Measurements from ENCODE around the gene RFWD3. TPM values are rescaled to one million over a fixed set of nuclear protein-coding genes. Genes with fewer than 3 reads are reported as not detected.

Gene RFWD3
- polyA plus RNA-seq, 1 experiment: 20.2 TPM

DNA sequence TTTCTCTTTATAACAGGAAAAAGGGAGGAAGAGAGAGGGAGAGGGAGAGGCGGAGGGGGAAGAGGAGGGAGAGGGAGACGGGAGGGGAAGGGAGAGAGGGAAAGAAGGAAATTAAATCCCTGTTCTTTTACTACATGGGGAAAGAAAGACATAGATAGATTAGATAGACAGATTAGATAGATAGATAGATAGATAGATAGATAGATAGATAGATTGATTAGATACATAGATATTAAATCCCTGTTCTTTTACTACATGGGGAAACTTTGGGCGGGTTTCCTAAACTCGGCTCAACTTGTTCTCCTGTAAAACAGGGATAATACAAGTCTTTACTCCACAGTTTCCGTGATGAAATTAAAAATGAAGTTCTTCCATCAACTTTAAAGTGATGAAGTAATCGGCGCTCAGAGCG, 661 bp downstream of the RFWD3 start:
- POLR2A ChIA-PET: no interaction called here
- no peaks in the 10 kb centered on the region for H3K27me3 ChIP-seq (ENCODE audit: control insufficient read depth, insufficient read depth, low read length)
- peaks cover 9% of the 10 kb centered on the region for H3K36me3 ChIP-seq (ENCODE audit: control insufficient read depth, insufficient read depth, low read length)
- H3K4me3 ChIP-seq (ENCODE audit: low read depth, low read length): peak overlapping the region; percentile 93
- CTCF ChIA-PET: no interaction called here
- TF ChIP-seq, protein P1, sequence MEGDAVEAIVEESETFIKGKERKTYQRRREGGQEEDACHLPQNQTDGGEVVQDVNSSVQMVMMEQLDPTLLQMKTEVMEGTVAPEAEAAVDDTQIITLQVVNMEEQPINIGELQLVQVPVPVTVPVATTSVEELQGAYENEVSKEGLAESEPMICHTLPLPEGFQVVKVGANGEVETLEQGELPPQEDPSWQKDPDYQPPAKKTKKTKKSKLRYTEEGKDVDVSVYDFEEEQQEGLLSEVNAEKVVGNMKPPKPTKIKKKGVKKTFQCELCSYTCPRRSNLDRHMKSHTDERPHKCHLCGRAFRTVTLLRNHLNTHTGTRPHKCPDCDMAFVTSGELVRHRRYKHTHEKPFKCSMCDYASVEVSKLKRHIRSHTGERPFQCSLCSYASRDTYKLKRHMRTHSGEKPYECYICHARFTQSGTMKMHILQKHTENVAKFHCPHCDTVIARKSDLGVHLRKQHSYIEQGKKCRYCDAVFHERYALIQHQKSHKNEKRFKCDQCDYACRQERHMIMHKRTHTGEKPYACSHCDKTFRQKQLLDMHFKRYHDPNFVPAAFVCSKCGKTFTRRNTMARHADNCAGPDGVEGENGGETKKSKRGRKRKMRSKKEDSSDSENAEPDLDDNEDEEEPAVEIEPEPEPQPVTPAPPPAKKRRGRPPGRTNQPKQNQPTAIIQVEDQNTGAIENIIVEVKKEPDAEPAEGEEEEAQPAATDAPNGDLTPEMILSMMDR (IDR thresholded peaks at IDR 0.05; ENCODE audit: insufficient read depth, low read depth, low read length): no peak
- DNase-seq (ENCODE audit: low read depth): no peak

DNA sequence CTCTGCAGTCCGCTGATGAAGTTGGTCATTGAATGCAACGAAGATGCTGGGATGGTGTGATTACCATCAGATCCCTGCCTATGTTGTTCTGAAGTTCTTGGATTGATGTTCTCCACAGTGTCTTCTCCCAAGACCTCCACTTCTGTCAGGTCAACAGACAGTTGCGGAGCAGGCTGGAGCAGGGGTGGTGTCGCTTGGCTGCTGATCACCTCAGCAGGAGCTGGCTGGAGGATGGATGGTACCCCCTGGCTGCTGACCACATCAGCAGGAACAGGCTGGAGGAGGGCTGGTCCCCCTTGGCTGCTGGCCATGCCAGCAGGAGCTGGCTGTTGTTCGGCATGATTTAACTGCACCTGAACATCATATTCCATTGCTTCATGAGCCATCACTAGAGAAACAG, 5.6 kb downstream of the RFWD3 start:
- CTCF ChIA-PET: interaction anchor here (2.0 kb wide), 1 partner anchor 10 kb away, joined by 8 read pairs; no protein-coding TSS in a partner anchor
- TF ChIP-seq, protein P1 (IDR thresholded peaks at IDR 0.05; ENCODE audit: insufficient read depth, low read depth, low read length): no peak
- POLR2A ChIA-PET: no interaction called here
- Histone ChIP-seq H3K36me3 (ENCODE audit: control insufficient read depth, insufficient read depth, low read length) (peaks cover 12% of the 10 kb centered on the region), H3K27me3 (ENCODE audit: control insufficient read depth, insufficient read depth, low read length) (no peaks in the 10 kb centered on the region), H3K4me3 (ENCODE audit: low read depth, low read length) (no peak overlapping the region)
- DNase-seq (ENCODE audit: low read depth): no peak

DNA sequence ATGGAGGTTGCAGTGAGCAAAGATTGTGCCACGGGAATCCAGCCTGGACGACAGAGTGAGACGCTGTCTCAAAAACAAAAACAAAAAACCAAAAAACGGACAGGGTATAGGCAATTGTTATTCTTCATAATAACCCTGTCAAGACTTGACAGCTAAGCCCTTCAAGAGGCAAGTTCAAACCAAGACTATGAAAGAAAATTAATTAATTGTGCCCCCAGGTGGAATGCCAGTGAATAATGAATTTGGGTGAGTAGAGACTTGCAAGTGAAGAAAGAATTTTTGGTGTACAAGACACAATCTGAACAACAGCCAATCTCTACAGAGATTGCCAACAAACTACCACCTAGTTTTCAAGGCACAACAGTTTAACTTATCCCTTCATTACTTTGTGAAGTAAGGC, 6.3 kb downstream of the RFWD3 start:
- no peaks in the 10 kb centered on the region for H3K27me3 ChIP-seq (ENCODE audit: control insufficient read depth, insufficient read depth, low read length)
- no peak for DNase-seq (ENCODE audit: low read depth)
- CTCF ChIA-PET: interaction anchor here (1.5 kb wide), 1 partner anchor 9 kb away, joined by 5 read pairs; no protein-coding TSS in a partner anchor
- H3K36me3 ChIP-seq (ENCODE audit: control insufficient read depth, insufficient read depth, low read length): peaks cover 12% of the 10 kb centered on the region
- POLR2A ChIA-PET: no interaction called here
- TF ChIP-seq, protein P1 (IDR thresholded peaks at IDR 0.05; ENCODE audit: insufficient read depth, low read depth, low read length): no peak
- H3K4me3 ChIP-seq (ENCODE audit: low read depth, low read length): no peak overlapping the region

DNA sequence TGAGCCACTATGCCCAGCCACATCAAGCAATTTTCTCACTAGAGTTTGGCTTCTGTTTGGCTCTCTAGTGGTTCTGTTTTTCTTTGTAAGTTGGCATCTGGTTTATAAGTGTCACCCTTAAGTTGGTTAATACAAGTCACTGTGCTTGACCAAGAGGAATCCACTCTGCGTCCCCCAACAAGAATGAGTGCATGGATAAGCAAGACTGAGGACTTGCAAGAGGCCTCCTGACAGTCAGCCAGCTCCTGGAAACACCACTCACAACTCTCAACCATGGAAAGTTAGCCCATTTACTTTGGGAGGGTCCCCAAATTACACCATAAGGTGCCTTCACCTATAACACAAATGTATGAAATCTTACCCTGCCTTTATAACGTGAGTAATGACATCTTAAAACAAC, 7.6 kb downstream of the RFWD3 start:
- TF ChIP-seq, protein P1 (IDR thresholded peaks at IDR 0.05; ENCODE audit: insufficient read depth, low read depth, low read length): no peak
- ChIA-PET CTCF (interaction anchor here (1.5 kb wide), 1 partner anchor 8 kb away, joined by 5 read pairs; no protein-coding TSS in a partner anchor), POLR2A (no interaction called here)
- no peak overlapping the region for H3K4me3 ChIP-seq (ENCODE audit: low read depth, low read length)
- H3K27me3 ChIP-seq (ENCODE audit: control insufficient read depth, insufficient read depth, low read length): no peaks in the 10 kb centered on the region
- no peak for DNase-seq (ENCODE audit: low read depth)
- peaks cover 11% of the 10 kb centered on the region for H3K36me3 ChIP-seq (ENCODE audit: control insufficient read depth, insufficient read depth, low read length)

DNA sequence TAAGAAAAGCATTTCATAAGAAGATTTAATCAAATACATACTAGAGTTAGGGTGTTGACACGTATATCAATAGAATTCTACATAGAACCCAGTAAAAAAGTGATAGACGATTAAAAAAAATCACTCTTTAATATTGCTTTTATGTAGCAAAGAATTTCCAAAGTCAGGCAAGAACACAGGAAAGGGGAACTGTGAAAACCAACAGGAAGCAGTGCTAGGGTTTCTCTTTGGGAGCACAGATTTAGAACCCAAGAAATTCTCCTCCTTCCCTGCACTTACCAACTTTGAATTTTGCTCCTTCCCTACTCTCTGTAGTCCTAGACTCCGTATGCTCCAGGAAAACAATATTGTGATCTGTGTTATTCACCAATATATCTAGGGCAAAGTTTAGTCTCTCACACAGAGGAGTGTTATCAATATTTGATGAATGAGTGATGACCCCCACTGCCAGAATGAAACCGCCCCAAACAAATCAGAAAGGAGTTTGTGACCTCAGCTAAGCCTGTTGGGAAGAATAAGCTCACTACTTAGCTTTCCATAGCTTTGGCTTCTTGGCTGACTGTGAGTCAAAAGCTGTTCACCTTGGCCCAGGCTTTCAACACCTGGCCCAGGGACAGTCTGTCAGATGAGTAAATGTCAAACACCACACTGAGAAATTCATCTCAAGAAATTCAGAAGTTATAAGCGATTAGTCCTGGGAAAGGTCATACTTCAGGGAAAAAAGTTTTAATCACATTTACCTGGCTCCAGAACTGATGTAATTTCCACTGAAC, 8.6 kb downstream of the RFWD3 start:
- TF ChIP-seq, protein P1 (IDR thresholded peaks at IDR 0.05; ENCODE audit: insufficient read depth, low read depth, low read length): no peak
- CTCF ChIA-PET: interaction anchor here (0.7 kb wide), 1 partner anchor 164 kb away, joined by 3 read pairs; no protein-coding TSS in a partner anchor
- POLR2A ChIA-PET: no interaction called here
- Histone ChIP-seq H3K27me3 (ENCODE audit: control insufficient read depth, insufficient read depth, low read length) (no peaks in the 10 kb centered on the region), H3K4me3 (ENCODE audit: low read depth, low read length) (no peak overlapping the region), H3K36me3 (ENCODE audit: control insufficient read depth, insufficient read depth, low read length) (peaks cover 6% of the 10 kb centered on the region)
- no peak for DNase-seq (ENCODE audit: low read depth)

Data from BJ (cell line).